Neural cell (in vitro differentiated cells): ENCODE data around the gene WDR82. TPM values are rescaled to one million over a fixed set of nuclear protein-coding genes. Genes with fewer than 3 reads are reported as not detected.

Source experiments
- H2AFZ ChIP-seq: fragments of 200-600, 300-800 bp; sonication (generic), shearing (Covaris generic); 2 replicates; pipeline ENCODE4 v1.6.0; 2014; ENCODE audit warnings: low read depth, mild to moderate bottlenecking, antibody characterized with exemption, low read length, moderate library complexity
- H3F3A ChIP-seq: fragments of 200-600 bp; shearing (Covaris generic); 2 replicates; pipeline ENCODE4 v1.6.1; 2016; ENCODE audit warnings: mild to moderate bottlenecking, moderate library complexity, mixed read lengths, antibody characterized with exemption, low read length; ENCODE audit not compliant: insufficient read depth, poor library complexity, severe bottlenecking
- H3K27ac ChIP-seq: fragments of 200-600, 300-800 bp; sonication (generic), shearing (Covaris generic); 2 replicates; pipeline ENCODE4 v1.5.1; 2014; ENCODE audit warnings: mild to moderate bottlenecking, low read length, moderate library complexity
- H3K27me3 ChIP-seq: fragments of 300-800, 200-600 bp; sonication (generic), shearing (Covaris generic); 2 replicates; pipeline ENCODE4 v1.6.0; 2014; ENCODE audit warnings: mild to moderate bottlenecking, low read depth, low read length, moderate library complexity; ENCODE audit not compliant: insufficient read depth
- H3K36me3 ChIP-seq: fragments of 300-800, 200-600 bp; sonication (generic), shearing (Covaris generic); 2 replicates; pipeline ENCODE4 v1.5.1; 2014; ENCODE audit warnings: mild to moderate bottlenecking, antibody characterized with exemption, low read length, moderate library complexity; ENCODE audit not compliant: insufficient read depth
- H3K4me2 ChIP-seq: fragments of 300-800, 200-600 bp; sonication (generic), shearing (Covaris generic); 2 replicates; pipeline ENCODE4 v1.6.0; 2014; ENCODE audit warnings: mild to moderate bottlenecking, low read length
- H3K4me3 ChIP-seq: fragments of 300-800, 200-600 bp; sonication (generic), shearing (Covaris generic); 2 replicates; pipeline ENCODE4 v1.5.1; 2014; ENCODE audit warnings: mild to moderate bottlenecking, low read length, moderate library complexity
- H3K79me2 ChIP-seq: fragments of 200-600 bp; shearing (Covaris generic); replicated peaks from 2 replicates; pipeline ENCODE4 v1.6.0; 2014; ENCODE audit warnings: mild to moderate bottlenecking, low read length, moderate library complexity; ENCODE audit not compliant: insufficient read depth
- H3K9ac ChIP-seq: fragments of 300-800, 200-600 bp; sonication (generic), shearing (Covaris generic); 2 replicates; pipeline ENCODE4 v1.6.1; 2016; ENCODE audit warnings: mild to moderate bottlenecking, low read length, mixed read lengths
- H3K9me2 ChIP-seq: fragments of 200-600 bp; shearing (Covaris generic); 2 replicates; pipeline ENCODE4 v1.6.1; 2016; ENCODE audit warnings: mild to moderate bottlenecking, low read length, mixed read lengths; ENCODE audit not compliant: insufficient read depth
- H3K9me3 ChIP-seq: fragments of 200-600, 300-800 bp; sonication (generic), shearing (Covaris generic); 2 replicates; pipeline ENCODE4 v1.6.1; 2016; ENCODE audit warnings: mild to moderate bottlenecking, mixed run types, low read length, moderate library complexity, mixed read lengths
- H4K20me1 ChIP-seq: fragments of 200-600 bp; shearing (Covaris generic); 2 replicates; pipeline ENCODE4 v1.6.1; 2016; ENCODE audit warnings: mild to moderate bottlenecking, mixed run types; ENCODE audit not compliant: insufficient read depth
- CTCF ChIP-seq: fragments of 450-650 bp; IDR thresholded peaks from 2 replicates; pipeline ENCODE4 v1.5.1; 2014; ENCODE audit warnings: antibody characterized with exemption, mild to moderate bottlenecking, moderate library complexity; ENCODE audit not compliant: poor library complexity, severe bottlenecking
- EP300 ChIP-seq: fragments of 450-650 bp; conservative IDR thresholded peaks from 2 replicates; pipeline ENCODE4 v1.6.1; 2014; ENCODE audit warnings: antibody characterized with exemption, mild to moderate bottlenecking, moderate library complexity; ENCODE audit not compliant: poor library complexity, severe bottlenecking
- EZH2 ChIP-seq: fragments of 200-600, 300-800 bp; shearing (Covaris generic), sonication (generic); IDR thresholded peaks from 2 replicates; pipeline ENCODE4 v1.6.1; 2014; ENCODE audit warnings: antibody characterized with exemption, low read length, borderline replicate concordance, mild to moderate bottlenecking; ENCODE audit not compliant: insufficient read depth, poor library complexity, severe bottlenecking
- MXI1 ChIP-seq: fragments of 450-650 bp; conservative IDR thresholded peaks from 2 replicates; pipeline ENCODE4 v1.6.1; 2014; ENCODE audit warnings: antibody characterized with exemption, mild to moderate bottlenecking; ENCODE audit not compliant: poor library complexity, severe bottlenecking
- POLR2AphosphoS5 ChIP-seq: IDR thresholded peaks from 2 replicates; pipeline ENCODE4 v1.6.1; 2012
- RAD21 ChIP-seq: fragments of 450-650 bp; conservative IDR thresholded peaks from 2 replicates; pipeline ENCODE4 v1.6.1; 2014; ENCODE audit warnings: antibody characterized with exemption, mild to moderate bottlenecking, moderate library complexity
- REST ChIP-seq: IDR thresholded peaks from 2 replicates; pipeline ENCODE4 v1.6.1; 2012; ENCODE audit warnings: borderline replicate concordance
- SMC3 ChIP-seq: fragments of 450-650 bp; conservative IDR thresholded peaks from 2 replicates; pipeline ENCODE4 v1.6.1; 2014; ENCODE audit warnings: antibody characterized with exemption, mild to moderate bottlenecking, moderate library complexity; ENCODE audit not compliant: poor library complexity
- TAF1 ChIP-seq: IDR thresholded peaks from 2 replicates; pipeline ENCODE4 v1.6.1; 2012; ENCODE audit warnings: low read depth
- polyA plus RNA-seq: library from polyadenylated mRNA; depleted of rRNA; stranded (reverse); fragments of >200 nt; gene quantifications from 2 replicates; pipeline ENCODE4 v1.2.3, GENCODE V29; 2014

The WDR82 gene
- polyA plus RNA-seq, 1 donor from 2014 or later, result 163 TPM

- H4K20me1 ChIP-seq, result no peaks in the 10 kb centered on the region
Observed at GRCh38 chr3:52215351-52215750, 63.1 kb downstream of the WDR82 start.

GRCh38 chr3:52213901-52214300 is 64.5 kb downstream of the WDR82 start:
- peaks cover 3% of the 10 kb centered on the region for H3K36me3 ChIP-seq
- TF ChIP-seq EZH2 (no peak), POLR2AphosphoS5 (no peak), EP300 (no peak), TAF1 (no peak), RAD21 (no peak), MXI1 (no peak), CTCF (no peak), SMC3 (no peak)
- no peak overlapping the region for H3K27ac ChIP-seq

More at GRCh38 chr3:52215351-52215750, 63.1 kb downstream of the WDR82 start:
- H3K9ac ChIP-seq, result no peak overlapping the region
- no peak overlapping the region for H3K27ac ChIP-seq
- H3K4me2 ChIP-seq, result no peak overlapping the region
- no peaks in the 10 kb centered on the region for H3K27me3 ChIP-seq
- no peak overlapping the region for H2AFZ ChIP-seq
- no peaks in the 10 kb centered on the region for H3F3A ChIP-seq
- no peak overlapping the region for H3K4me3 ChIP-seq
- no peaks in the 10 kb centered on the region for H3K9me3 ChIP-seq
- H3K9me2 ChIP-seq, result no peaks in the 10 kb centered on the region
- no peak for TF ChIP-seq CTCF
- no peak for TF ChIP-seq SMC3
- H3K79me2 ChIP-seq, result no peaks in the 10 kb centered on the region
- no peaks in the 10 kb centered on the region for H3K36me3 ChIP-seq

DNA sequence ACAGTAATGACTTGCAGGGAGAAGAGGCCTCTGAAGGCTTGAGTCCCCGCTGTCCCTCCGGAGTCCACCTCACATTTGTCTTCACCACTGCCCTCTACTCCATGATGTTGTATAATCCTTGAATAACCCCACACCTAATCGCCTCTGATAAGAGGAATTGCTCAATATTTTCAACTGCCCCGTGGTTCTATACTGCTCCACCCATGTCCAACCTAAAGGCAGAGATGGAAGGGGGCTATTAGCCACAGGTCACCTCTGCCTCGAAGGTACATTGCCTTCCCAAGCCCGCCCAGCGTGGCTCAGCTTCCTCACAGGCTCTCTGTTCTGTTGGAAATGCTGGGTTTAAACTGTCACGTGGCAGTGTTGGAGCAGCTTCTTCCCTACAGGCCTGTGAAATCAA is 65.4 kb downstream of the WDR82 start:
- TF ChIP-seq TAF1, result no peak
- no peak for TF ChIP-seq MXI1
- TF ChIP-seq EZH2, result no peak
- TF ChIP-seq REST, result no peak
- H3K36me3 ChIP-seq, result peaks cover 3% of the 10 kb centered on the region
- no peaks in the 10 kb centered on the region for H3K27me3 ChIP-seq
- H3K9me3 ChIP-seq, result no peaks in the 10 kb centered on the region
- H3K27ac ChIP-seq, result no peak overlapping the region
- H3K79me2 ChIP-seq, result no peaks in the 10 kb centered on the region
- H3K9me2 ChIP-seq, result no peaks in the 10 kb centered on the region
- no peaks in the 10 kb centered on the region for H3F3A ChIP-seq
- H4K20me1 ChIP-seq, result no peaks in the 10 kb centered on the region
- H3K9ac ChIP-seq, result no peak overlapping the region
- no peak overlapping the region for H2AFZ ChIP-seq
- H3K4me3 ChIP-seq, result no peak overlapping the region
- H3K4me2 ChIP-seq, result no peak overlapping the region

More at GRCh38 chr3:52213901-52214300, 64.5 kb downstream of the WDR82 start:
- no peaks in the 10 kb centered on the region for H3K9me3 ChIP-seq
- no peaks in the 10 kb centered on the region for H3K79me2 ChIP-seq
- no peak overlapping the region for H3K4me2 ChIP-seq
- no peak overlapping the region for H2AFZ ChIP-seq
- no peaks in the 10 kb centered on the region for H3K27me3 ChIP-seq
- no peaks in the 10 kb centered on the region for H3F3A ChIP-seq
- H3K9ac ChIP-seq, result no peak overlapping the region
- H4K20me1 ChIP-seq, result no peaks in the 10 kb centered on the region
- H3K9me2 ChIP-seq, result no peaks in the 10 kb centered on the region
- H3K4me3 ChIP-seq, result no peak overlapping the region
